Stimulated activated memory B cell treated with anti-CD40 and anti-IgM and Interleukin-4, amounts not matched to agents 10 μg/mL and 1 μg/mL and 100 μg/mL, for 72 hours (primary cell): Measurements from ENCODE around the gene AK1.

Experiments used
- ATAC-seq: fragments of 150-1000 bp; cut with Tn5 transposase; 2 replicates; pipeline ENCODE4 v1.10.0; 2021
- H3K27ac Mint-ChIP-seq: one replicate; pipeline ENCODE4 v1.8.0; 2022; ENCODE audit warnings: mild to moderate bottlenecking, mixed read lengths
- H3K27me3 Mint-ChIP-seq: one replicate; pipeline ENCODE4 v1.8.0; 2022; ENCODE audit warnings: mixed read lengths
- H3K36me3 Mint-ChIP-seq: one replicate; pipeline ENCODE4 v1.8.0; 2022; ENCODE audit warnings: mixed read lengths
- H3K4me1 Mint-ChIP-seq: one replicate; pipeline ENCODE4 v1.8.0; 2022; ENCODE audit warnings: mixed read lengths
- H3K4me3 Mint-ChIP-seq: one replicate; pipeline ENCODE4 v1.8.0; 2022; ENCODE audit warnings: mild to moderate bottlenecking, moderate library complexity, mixed read lengths
- H3K9me3 Mint-ChIP-seq: one replicate; pipeline ENCODE4 v1.8.0; 2022; ENCODE audit warnings: mixed read lengths

Gene AK1

DNA sequence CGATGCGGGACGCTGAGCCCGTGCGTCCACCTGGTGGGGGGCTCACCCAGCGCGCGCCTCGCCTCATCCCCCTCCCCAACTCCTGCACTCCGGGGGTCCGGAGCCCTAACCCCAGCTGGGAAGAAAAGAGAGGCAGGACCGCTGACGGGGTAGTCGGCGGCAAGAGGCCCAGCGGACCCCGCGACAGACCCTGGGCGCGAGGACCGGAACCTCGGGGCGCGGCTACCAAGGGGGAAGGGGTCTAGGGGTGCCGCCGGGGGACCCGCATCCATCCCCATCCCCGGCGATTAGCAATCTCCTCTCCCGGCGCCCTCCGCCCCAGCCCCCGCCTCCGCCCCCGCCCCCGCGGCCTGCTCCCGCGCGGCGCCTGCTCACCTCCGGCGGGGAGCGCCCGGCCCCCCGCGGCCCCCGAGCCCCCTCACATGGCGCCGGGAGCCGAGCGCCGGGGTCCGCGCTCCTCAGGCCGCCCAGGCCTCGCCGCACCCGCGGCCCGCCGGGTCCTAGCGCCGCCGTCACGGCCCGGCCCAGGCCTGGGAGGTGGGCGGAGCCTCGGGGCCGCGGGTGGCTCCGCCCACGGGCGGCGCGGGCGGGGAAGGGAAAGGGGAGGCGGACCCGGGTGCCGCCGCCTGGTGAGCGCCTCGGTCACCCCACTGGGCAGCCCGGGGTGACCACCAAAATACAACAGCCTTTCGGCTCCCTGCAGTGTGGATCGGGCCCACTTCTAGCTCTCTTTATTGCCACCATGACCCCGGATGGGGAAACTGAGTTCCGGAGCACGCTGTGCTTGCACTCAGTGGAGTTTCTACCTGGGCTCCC lies 21.9 kb upstream of the AK1 start, which contains the start of gene ST6GALNAC6:
ST6GALNAC6 (minus strand) TSS at position 476 of the 816 bp plus-strand sequence. CDS start 1,622 bp downstream, outside the sequence.
- peaks cover 64% of the 10 kb centered on the region for H3K4me1 Mint-ChIP-seq
- H3K27ac Mint-ChIP-seq, result peak within 1 kb of the TSS; percentile 85
- H3K36me3 Mint-ChIP-seq, result peaks cover 34% of the 10 kb centered on the region
- peak; percentile 89 for ATAC-seq
- H3K9me3 Mint-ChIP-seq, result no peaks in the 10 kb centered on the region
- peak within 1 kb of the TSS; percentile 88 for H3K4me3 Mint-ChIP-seq
- H3K27me3 Mint-ChIP-seq, result no peaks in the 10 kb centered on the region

DNA sequence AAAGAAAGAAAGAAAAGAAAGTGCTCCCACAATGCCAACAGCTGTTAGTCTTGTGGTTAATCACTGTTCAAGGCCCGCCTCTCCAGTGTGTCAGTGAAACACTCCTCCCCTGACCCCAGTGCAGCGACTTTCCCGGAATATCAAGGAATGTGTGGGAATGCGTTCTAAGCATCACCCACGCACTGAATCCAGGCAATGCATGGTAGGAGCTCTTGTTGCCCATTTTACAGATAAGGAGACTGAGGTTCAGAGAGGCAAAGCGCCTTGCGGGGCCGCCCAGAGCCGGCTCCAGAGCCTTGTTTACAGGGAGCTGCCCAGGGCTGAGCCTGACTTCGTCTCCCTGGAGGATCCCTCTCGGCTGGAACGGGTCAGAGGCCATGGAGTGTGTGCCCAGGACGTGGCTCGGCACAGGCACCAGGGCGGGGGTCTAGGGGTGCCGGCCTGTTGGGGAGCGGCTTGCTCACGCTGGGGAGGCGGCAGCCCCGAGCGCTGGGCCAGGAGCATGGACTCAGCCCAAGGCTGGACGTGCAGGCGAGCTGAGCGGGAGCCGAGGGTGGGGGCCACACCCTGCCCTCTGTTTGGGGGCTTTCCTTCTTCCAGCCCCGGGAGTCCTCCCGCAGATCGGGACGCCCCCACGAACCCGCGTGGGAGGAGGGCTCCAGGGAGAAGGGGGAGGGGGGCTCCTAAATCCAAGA lies 21.1 kb upstream of the AK1 start:
- H3K27me3 Mint-ChIP-seq, result no peaks in the 10 kb centered on the region
- H3K9me3 Mint-ChIP-seq, result no peaks in the 10 kb centered on the region
- H3K4me3 Mint-ChIP-seq, result peak overlapping the region; percentile 85
- ATAC-seq, result peak; percentile 29
- H3K36me3 Mint-ChIP-seq, result peaks cover 42% of the 10 kb centered on the region
- H3K4me1 Mint-ChIP-seq, result peaks cover 58% of the 10 kb centered on the region
- H3K27ac Mint-ChIP-seq, result peak overlapping the region; percentile 85

DNA sequence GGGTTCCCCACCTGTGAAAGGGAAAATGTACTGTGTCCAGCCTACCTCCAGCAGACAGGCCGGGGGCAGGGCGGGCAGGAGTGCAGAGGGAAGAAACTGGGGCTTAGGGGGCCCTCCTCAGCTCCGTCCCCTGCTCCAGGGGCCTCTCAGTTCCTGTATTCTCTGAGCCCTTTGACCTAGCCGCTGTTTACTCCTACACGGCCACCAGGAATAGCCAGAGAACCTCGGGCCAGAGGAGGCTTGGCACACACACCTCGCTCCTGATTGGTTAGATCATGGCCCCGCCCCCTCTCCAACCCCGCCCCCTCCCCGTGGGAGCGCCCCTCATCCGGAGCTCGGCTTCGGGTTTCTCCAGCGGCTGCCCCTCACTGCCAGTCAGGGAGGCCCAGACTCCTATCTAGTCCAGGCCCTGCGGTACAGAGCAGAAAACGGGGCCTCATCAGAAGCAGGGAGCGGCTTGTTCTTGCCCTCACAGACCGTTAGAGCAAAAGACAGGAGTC lies 19.8 kb upstream of the AK1 start:
- H3K36me3 Mint-ChIP-seq, result peaks cover 55% of the 10 kb centered on the region
- H3K4me1 Mint-ChIP-seq, result peaks cover 54% of the 10 kb centered on the region
- peak; percentile 39 for ATAC-seq
- no peaks in the 10 kb centered on the region for H3K9me3 Mint-ChIP-seq
- H3K27me3 Mint-ChIP-seq, result no peaks in the 10 kb centered on the region
- peak overlapping the region; percentile 29 for H3K4me3 Mint-ChIP-seq
- no peak overlapping the region for H3K27ac Mint-ChIP-seq

DNA sequence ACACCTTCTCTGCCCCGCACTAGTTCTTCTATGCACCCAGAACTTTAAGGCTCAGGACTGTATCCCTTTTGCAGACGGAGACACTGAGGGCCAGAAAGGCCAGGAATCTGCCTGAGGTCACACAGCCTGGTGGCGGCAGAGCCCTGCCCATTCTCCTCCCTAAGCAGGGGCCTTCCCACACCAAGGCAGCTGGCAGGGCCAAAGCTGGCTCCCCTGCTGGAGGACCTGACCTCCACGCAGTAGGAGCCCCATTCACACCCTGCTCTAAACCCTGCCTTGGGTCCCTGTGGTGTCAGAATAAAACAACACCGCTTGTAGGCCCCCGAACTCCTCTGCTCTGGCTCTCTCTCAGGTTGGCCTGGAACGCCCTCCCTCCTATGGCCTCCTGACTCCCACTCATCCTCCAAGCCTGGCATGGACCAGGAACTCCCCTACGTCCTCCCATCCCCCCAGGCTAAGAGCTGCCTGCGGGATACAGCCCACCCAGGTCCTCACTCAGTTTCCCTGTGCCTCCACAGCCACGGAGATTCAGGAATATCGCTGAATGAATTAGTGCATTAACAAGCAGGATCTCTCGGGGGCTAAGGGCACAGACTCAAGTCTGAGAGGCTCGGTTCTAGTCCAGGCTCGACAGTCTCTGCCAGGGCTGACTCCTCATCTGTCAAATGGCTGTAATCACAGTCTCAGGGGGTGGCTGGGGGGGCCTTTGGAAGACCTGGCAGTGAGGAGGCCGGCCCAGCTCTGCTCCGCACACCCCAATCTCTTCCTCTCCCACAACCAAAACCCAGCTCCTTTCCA lies 19.1 kb upstream of the AK1 start:
- Mint-ChIP-seq H3K4me3 (no peak overlapping the region), H3K27me3 (no peaks in the 10 kb centered on the region)

DNA sequence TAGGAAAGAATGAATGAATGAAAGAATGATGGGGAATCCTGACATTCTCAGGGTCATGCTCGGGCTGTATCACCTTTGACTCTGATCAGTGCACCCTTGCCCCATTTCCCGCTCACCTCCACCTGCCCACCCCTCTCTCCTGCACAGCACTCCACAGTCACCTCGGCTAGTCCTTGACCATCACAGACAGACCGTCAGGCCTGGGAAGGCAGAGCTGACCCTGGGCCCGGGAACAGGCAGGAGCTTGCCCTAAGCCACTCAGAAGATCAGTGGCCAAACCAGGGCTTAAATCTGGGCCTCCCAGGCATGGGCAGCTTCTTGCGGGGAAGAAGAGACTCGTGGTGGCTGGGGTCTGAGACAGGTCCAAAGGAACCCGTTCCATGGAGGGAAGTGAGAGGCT lies 18.3 kb upstream of the AK1 start:
- peaks cover 40% of the 10 kb centered on the region for H3K4me1 Mint-ChIP-seq
- H3K27me3 Mint-ChIP-seq, result no peaks in the 10 kb centered on the region
- no peaks in the 10 kb centered on the region for H3K9me3 Mint-ChIP-seq
- H3K36me3 Mint-ChIP-seq, result peaks cover 63% of the 10 kb centered on the region
- ATAC-seq, result no peak
- H3K4me3 Mint-ChIP-seq, result no peak overlapping the region
- no peak overlapping the region for H3K27ac Mint-ChIP-seq

More for the DNA sequence above, 19.1 kb upstream of the AK1 start:
- H3K27ac Mint-ChIP-seq, result no peak overlapping the region
- peaks cover 48% of the 10 kb centered on the region for H3K4me1 Mint-ChIP-seq
- peaks cover 58% of the 10 kb centered on the region for H3K36me3 Mint-ChIP-seq
- H3K9me3 Mint-ChIP-seq, result no peaks in the 10 kb centered on the region
- no peak for ATAC-seq

DNA sequence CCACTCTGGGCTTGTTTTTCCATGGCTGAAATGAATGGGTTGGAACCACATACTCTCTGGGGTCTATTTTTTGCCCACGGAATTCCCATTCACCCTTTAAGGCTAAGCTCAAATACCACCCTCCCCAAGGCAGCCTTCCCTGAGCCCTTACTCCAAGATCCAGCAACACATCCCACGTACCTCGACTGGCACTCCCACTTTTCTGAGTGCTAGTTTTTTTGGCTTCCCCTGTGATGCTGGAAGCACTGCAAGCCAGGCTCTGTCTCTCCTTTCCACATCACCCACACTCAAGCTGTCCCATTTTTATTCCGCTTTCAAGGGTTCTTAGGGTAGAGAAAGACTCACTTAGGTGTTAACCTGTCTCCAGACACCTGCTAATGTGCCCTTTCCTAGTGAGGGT lies 15.9 kb upstream of the AK1 start:
- Mint-ChIP-seq H3K4me3 (no peak overlapping the region), H3K27ac (no peak overlapping the region), H3K36me3 (peaks cover 75% of the 10 kb centered on the region), H3K9me3 (no peaks in the 10 kb centered on the region), H3K4me1 (peaks cover 26% of the 10 kb centered on the region), H3K27me3 (no peaks in the 10 kb centered on the region)
- ATAC-seq, result no peak

DNA sequence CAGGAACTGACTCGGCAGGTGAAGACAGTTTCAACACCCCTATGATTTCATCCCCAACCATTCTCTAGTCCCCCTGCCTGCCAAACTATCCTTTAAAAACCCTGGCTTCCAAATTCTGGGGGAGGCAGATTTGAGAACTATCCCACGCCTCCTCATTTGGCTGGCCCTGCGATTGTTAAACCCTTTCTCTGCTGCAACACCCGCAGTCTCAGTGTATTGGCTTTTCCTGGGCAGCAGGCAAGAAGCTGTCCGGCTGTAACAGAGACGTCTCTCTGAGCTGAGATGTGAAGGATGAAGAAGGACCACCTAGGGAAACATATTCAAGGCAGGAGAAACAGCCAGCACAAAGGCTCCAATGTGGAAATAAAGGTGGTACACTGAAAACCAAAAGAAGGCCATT lies 15.4 kb upstream of the AK1 start:
- Mint-ChIP-seq H3K27me3 (no peaks in the 10 kb centered on the region), H3K4me1 (peaks cover 22% of the 10 kb centered on the region), H3K4me3 (no peak overlapping the region), H3K27ac (no peak overlapping the region), H3K9me3 (no peaks in the 10 kb centered on the region), H3K36me3 (peaks cover 77% of the 10 kb centered on the region)
- ATAC-seq, result no peak

DNA sequence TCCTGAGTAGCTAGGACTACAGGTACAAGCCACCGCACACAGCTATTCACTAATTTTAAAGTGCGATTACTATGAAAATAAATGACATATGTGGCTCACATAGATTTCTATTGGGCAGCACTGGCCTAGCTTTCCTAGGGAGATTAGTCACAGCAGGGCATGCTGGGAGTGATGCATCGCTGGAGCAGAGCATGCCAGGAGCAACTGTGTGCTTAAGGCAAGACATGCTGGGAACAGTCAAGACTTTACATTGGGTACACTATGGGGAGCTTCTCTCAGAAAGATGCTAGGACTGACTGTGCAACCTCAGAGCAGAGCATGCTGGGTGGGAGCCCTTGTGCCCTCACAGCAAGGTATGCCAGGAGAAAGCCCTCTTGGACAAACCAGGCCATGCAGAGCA lies 12.6 kb upstream of the AK1 start:
- Mint-ChIP-seq H3K27me3 (no peaks in the 10 kb centered on the region), H3K4me3 (no peak overlapping the region), H3K27ac (no peak overlapping the region), H3K9me3 (no peaks in the 10 kb centered on the region), H3K36me3 (peaks cover 77% of the 10 kb centered on the region), H3K4me1 (peaks cover 27% of the 10 kb centered on the region)
- ATAC-seq, result no peak

DNA sequence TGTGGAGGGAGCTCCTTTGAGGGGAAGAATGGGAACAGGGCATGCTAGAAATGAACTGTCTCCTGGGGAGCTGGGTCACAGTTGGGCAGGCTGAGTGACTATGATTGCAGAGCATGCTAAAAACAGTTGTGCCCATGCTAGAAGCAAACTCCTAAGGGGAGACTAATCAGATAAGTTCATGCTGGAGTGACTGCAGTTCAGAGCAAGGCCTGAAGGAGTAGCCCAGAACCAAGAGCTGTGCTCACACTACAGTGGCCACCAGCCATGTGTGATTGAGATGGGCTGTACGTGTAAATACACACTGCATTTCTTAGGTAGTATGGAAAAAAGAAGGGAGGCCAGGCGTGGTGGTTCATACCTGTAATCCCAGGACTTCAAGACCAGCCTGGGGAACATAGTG lies 10.3 kb upstream of the AK1 start:
- peak; percentile 51 for ATAC-seq
- no peaks in the 10 kb centered on the region for H3K9me3 Mint-ChIP-seq
- H3K4me3 Mint-ChIP-seq, result no peak overlapping the region
- peaks cover 38% of the 10 kb centered on the region for H3K4me1 Mint-ChIP-seq
- H3K27ac Mint-ChIP-seq, result no peak overlapping the region
- peaks cover 71% of the 10 kb centered on the region for H3K36me3 Mint-ChIP-seq
- no peaks in the 10 kb centered on the region for H3K27me3 Mint-ChIP-seq

DNA sequence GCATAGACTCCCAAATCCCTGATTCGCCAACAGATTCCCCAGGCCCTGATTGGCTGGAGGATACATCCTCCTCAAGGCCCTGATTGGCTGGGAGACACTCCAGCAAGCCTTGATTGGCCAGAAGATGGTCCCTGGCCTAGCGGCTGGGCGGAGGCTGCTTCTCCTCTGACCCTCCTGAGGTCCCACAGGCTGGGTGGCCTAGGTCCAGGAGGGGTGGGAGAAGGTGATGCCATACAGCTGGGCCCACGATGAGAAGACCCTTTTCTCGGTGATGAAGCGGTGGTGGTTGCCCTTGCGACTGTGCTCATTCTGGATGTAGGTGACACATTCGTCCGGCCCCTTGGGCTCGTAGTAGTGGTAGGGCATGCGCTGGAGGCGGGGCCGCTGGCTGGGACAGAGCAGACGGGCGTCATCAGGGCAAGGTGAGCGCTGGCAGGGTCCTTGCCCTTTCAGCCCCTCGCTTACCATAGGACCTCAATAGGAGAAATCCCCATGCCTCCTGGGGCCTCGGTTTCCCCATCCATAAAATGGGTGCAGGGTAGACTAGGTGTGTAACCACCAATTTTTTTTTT lies 9.0 kb upstream of the AK1 start:
- H3K9me3 Mint-ChIP-seq, result no peaks in the 10 kb centered on the region
- ATAC-seq, result no peak
- H3K4me1 Mint-ChIP-seq, result peaks cover 46% of the 10 kb centered on the region
- no peak overlapping the region for H3K4me3 Mint-ChIP-seq
- no peaks in the 10 kb centered on the region for H3K27me3 Mint-ChIP-seq
- H3K36me3 Mint-ChIP-seq, result peaks cover 64% of the 10 kb centered on the region
- peak overlapping the region; percentile 57 for H3K27ac Mint-ChIP-seq

DNA sequence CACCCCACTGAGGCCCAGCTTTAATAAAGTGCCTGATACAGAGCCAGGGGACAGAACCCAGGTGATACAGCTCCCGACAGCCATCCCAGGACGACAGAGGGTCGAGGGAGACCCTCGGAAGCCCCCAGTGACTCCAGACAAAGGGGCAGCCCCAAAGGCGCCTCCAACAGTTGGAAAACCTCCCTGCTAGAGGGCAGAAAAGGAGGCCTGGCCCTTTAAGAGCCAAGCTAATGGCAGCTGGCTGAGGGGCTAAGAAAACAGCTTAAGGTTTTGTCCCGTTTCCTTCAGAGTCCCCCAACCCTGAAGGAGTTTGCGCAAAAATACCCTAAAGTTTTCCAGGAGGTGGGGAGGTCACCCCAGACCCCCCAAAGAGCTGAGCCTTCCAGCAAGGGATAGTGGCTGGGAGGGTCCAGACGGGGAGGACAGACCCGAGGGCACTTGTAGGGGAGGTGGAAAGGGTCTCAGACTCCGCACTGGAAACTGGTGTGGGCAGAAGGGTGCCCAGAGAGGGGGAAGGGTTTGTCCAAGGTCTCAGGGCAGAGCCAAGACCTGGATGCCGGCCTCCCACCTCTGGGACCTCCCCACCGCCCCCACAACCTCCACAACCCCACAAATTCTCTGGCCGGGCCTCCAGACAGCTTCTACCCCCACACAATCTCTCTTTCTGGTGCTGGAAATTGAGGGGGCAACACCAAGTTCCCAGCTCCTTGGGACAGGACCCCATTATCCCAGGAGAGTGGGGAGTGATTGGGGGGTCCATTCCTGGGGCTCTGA lies 8.2 kb upstream of the AK1 start:
- Mint-ChIP-seq H3K27ac (peak overlapping the region; percentile 57), H3K27me3 (no peaks in the 10 kb centered on the region), H3K4me3 (no peak overlapping the region), H3K4me1 (peaks cover 46% of the 10 kb centered on the region), H3K9me3 (no peaks in the 10 kb centered on the region), H3K36me3 (peaks cover 58% of the 10 kb centered on the region)
- no peak for ATAC-seq

DNA sequence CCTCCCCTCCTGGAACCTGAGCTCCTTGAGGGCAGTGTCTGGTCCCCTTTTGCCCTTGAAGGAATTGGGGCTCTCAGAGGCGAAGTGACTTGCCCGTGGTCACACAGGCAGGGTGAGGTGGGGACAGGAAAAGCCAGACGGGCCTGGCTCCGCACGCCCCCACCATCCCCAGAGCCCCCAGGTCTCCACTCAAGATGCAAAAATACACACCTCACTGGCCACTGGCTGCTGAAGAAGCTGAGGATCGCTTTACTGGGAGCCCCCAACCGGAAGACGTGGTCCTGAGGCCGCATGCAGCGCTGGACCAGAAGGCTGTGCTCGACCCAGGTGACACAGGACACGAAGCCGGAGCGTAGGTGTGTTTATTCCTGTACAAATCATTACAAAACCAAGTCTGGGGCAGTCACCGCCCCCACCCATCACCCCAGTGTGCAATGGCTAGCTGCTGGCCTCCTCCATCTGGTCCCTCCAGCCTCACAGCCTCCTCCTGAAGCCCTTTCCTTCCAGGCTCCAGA lies 7.6 kb upstream of the AK1 start:
- peaks cover 51% of the 10 kb centered on the region for H3K36me3 Mint-ChIP-seq
- H3K4me1 Mint-ChIP-seq, result peaks cover 46% of the 10 kb centered on the region
- H3K4me3 Mint-ChIP-seq, result no peak overlapping the region
- no peaks in the 10 kb centered on the region for H3K9me3 Mint-ChIP-seq
- ATAC-seq, result peak; percentile 41
- peak overlapping the region; percentile 57 for H3K27ac Mint-ChIP-seq
- no peaks in the 10 kb centered on the region for H3K27me3 Mint-ChIP-seq

DNA sequence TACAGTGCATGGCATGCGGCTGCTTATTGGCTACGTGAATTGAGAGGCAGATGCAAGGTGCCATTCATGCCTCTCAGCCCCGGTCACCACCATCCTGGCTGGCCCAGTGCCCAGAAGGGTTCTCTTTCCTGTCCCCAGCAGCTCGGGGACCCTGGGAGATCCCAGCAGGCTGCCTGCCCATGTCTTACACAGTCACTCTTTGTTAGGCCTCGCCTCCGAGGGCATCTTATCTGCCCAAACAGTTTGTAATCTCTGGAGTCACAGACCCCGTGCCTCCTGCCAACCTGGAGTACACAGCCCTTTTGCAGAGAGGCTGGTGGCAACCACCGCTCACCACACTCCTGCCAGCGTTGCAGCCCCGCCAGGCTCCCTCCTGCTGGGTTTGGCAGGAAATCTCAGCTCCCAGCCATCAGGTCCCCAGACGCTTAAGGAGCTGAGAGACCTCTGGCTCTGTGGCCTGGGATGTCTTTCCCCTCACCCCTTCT lies 7.0 kb upstream of the AK1 start:
- H3K36me3 Mint-ChIP-seq, result peaks cover 49% of the 10 kb centered on the region
- no peaks in the 10 kb centered on the region for H3K27me3 Mint-ChIP-seq
- no peak for ATAC-seq
- H3K27ac Mint-ChIP-seq, result peak overlapping the region; percentile 57
- no peak overlapping the region for H3K4me3 Mint-ChIP-seq
- peaks cover 46% of the 10 kb centered on the region for H3K4me1 Mint-ChIP-seq
- H3K9me3 Mint-ChIP-seq, result no peaks in the 10 kb centered on the region

DNA sequence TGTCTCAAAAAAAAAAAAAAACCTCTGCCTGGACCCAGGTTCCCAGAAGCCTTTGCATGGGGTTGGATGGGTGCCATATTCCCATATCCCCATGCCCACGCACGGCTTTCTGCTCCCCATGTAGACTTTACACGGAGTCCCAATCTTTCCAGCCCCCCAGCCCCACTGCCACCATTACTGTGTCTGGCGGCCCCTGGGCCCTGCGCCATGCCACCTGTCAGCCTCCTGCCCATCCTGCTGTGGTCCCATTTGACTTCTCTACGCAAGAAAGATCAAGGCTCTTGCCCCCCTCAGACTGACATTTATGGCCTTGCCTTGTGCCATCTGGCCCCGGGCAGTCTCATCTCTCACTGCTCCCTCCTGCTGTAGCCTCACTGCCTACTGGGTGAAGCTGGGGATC lies 6.5 kb upstream of the AK1 start:
- Mint-ChIP-seq H3K27me3 (no peaks in the 10 kb centered on the region), H3K4me1 (peaks cover 50% of the 10 kb centered on the region), H3K4me3 (no peak overlapping the region), H3K27ac (no peak overlapping the region), H3K36me3 (peaks cover 49% of the 10 kb centered on the region), H3K9me3 (no peaks in the 10 kb centered on the region)
- ATAC-seq, result peak; percentile 14
